DND-41 (cell line): Measurements from ENCODE around the gene TTYH3.

Source experiments
- ATAC-seq: fragments of 200-7000 bp; cut with Tn5 transposase; 3 replicates; pipeline ENCODE4 v1.9.1; 2021; ENCODE audit warnings: low read depth; ENCODE audit not compliant: insufficient read depth
- DNase-seq: peaks from one replicate; pipeline ENCODE4 v3.0.0-alpha.2; 2020
- H2AFZ ChIP-seq: 2 replicates; pipeline ENCODE4 v1.6.0; 2012; ENCODE audit warnings: low read depth, low read length
- H3K27ac ChIP-seq: 2 replicates; pipeline ENCODE4 v1.5.1; 2012; ENCODE audit warnings: low read length, inconsistent platforms
- H3K27me3 ChIP-seq: fragments of 200-600 bp; sonication (generic); 2 replicates; pipeline ENCODE4 v1.6.0; 2012; ENCODE audit warnings: low read length, mild to moderate bottlenecking, inconsistent platforms; ENCODE audit not compliant: insufficient read depth, poor library complexity
- H3K36me3 ChIP-seq: 2 replicates; pipeline ENCODE4 v1.5.1; 2012; ENCODE audit warnings: low read length, inconsistent platforms; ENCODE audit not compliant: insufficient read depth
- H3K4me1 ChIP-seq: 2 replicates; pipeline ENCODE4 v1.5.1; 2012; ENCODE audit warnings: mild to moderate bottlenecking, low read length; ENCODE audit not compliant: insufficient read depth
- H3K4me2 ChIP-seq: 2 replicates; pipeline ENCODE4 v1.6.0; 2012; ENCODE audit warnings: mild to moderate bottlenecking, moderate library complexity, low read length, inconsistent platforms; ENCODE audit not compliant: insufficient read depth
- H3K4me3 ChIP-seq, 2 experiments: fragments of 200-600 bp in 1 of 2; shearing (Covaris generic) in 1 of 2; 2 replicates each; pipeline ENCODE4 v1.5.1; 2012 to 2016; ENCODE audit warnings: inconsistent platforms in 2 of 2, low read length in 2 of 2, mild to moderate bottlenecking in 2 of 2, low read depth in 1 of 2, moderate library complexity in 1 of 2
- H3K79me2 ChIP-seq: 2 replicates; pipeline ENCODE4 v1.6.0; 2012; ENCODE audit warnings: low read length, inconsistent platforms; ENCODE audit not compliant: insufficient read depth
- H3K9ac ChIP-seq: 2 replicates; pipeline ENCODE4 v1.6.0; 2012; ENCODE audit warnings: low read depth, mild to moderate bottlenecking, inconsistent platforms, low read length, moderate library complexity
- H3K9me3 ChIP-seq: 2 replicates; pipeline ENCODE4 v1.5.1; 2012; ENCODE audit warnings: low read length, moderate library complexity, mild to moderate bottlenecking, inconsistent platforms; ENCODE audit not compliant: insufficient read depth, severe bottlenecking
- H4K20me1 ChIP-seq: 2 replicates; pipeline ENCODE4 v1.6.0; 2012; ENCODE audit warnings: low read length; ENCODE audit not compliant: insufficient read depth
- CTCF ChIP-seq: IDR thresholded peaks from 2 replicates; pipeline ENCODE4 v1.5.1; 2012; ENCODE audit warnings: borderline replicate concordance, low read length, moderate library complexity, mild to moderate bottlenecking; ENCODE audit not compliant: poor library complexity, severe bottlenecking; ENCODE audit errors: extremely low read depth
- EZH2 ChIP-seq: IDR thresholded peaks from 3 replicates; pipeline ENCODE4 v1.6.1; 2012; ENCODE audit warnings: borderline replicate concordance, low read depth, mild to moderate bottlenecking, moderate library complexity, low read length, inconsistent platforms; ENCODE audit not compliant: severe bottlenecking

TTYH3 gene

GRCh38 chr7:2688409-2689342 is 56.9 kb downstream of the TTYH3 start:
- H3K4me3 ChIP-seq: no peak overlapping the region
- no peaks in the 10 kb centered on the region for H3K4me1 ChIP-seq
- H3K9ac ChIP-seq: no peak overlapping the region
- H3K27ac ChIP-seq: no peak overlapping the region
- no peak for DNase-seq
- TF ChIP-seq EZH2: no peak
- no peak for TF ChIP-seq CTCF
- H3K9me3 ChIP-seq: no peaks in the 10 kb centered on the region
- no peaks in the 10 kb centered on the region for H3K36me3 ChIP-seq
- H3K27me3 ChIP-seq: no peaks in the 10 kb centered on the region
- H3K4me2 ChIP-seq: no peak overlapping the region
- no peak for ATAC-seq
- no peaks in the 10 kb centered on the region for H4K20me1 ChIP-seq
- H2AFZ ChIP-seq: no peak overlapping the region
- no peaks in the 10 kb centered on the region for H3K79me2 ChIP-seq

GRCh38 chr7:2689343-2689847 is 57.6 kb downstream of the TTYH3 start:
- no peak for TF ChIP-seq CTCF
- no peak for TF ChIP-seq EZH2
- H3K36me3 ChIP-seq: no peaks in the 10 kb centered on the region
- H4K20me1 ChIP-seq: no peaks in the 10 kb centered on the region
- H3K79me2 ChIP-seq: no peaks in the 10 kb centered on the region
- DNase-seq (no peak), ATAC-seq (no peak)
- H3K4me1 ChIP-seq: no peaks in the 10 kb centered on the region
- H3K4me3 ChIP-seq: no peak overlapping the region
- no peak overlapping the region for H3K4me2 ChIP-seq
- H3K27me3 ChIP-seq: no peaks in the 10 kb centered on the region
- H2AFZ ChIP-seq: no peak overlapping the region
- no peak overlapping the region for H3K9ac ChIP-seq
- H3K9me3 ChIP-seq: no peaks in the 10 kb centered on the region
- no peak overlapping the region for H3K27ac ChIP-seq

- Histone ChIP-seq H3K9ac (no peak overlapping the region), H3K9me3 (no peaks in the 10 kb centered on the region), H3K4me3 (no peak overlapping the region), H3K27ac (no peak overlapping the region), H4K20me1 (no peaks in the 10 kb centered on the region), H3K4me2 (no peak overlapping the region), H3K27me3 (no peaks in the 10 kb centered on the region), H3K4me1 (no peaks in the 10 kb centered on the region), H2AFZ (no peak overlapping the region), H3K79me2 (no peaks in the 10 kb centered on the region), H3K36me3 (no peaks in the 10 kb centered on the region)
- DNase-seq (no peak), ATAC-seq (no peak)
- TF ChIP-seq CTCF (no peak), EZH2 (no peak)
These were observed 58.3 kb downstream of the TTYH3 start for GRCh38 chr7:2689951-2690705.
